K562 (cell line): ENCODE data around the gene SDF4. TPM values are rescaled to one million over a fixed set of nuclear protein-coding genes. Genes with fewer than 3 reads are reported as not detected.

Source experiments
- BCL6 ChIP-seq: fragments of 250-450 bp; sonication (Bioruptor Pico); IDR thresholded peaks from 2 replicates; pipeline ENCODE4 v1.4.0; 2020
- BCLAF1 ChIP-seq, 2 experiments: fragments of 450-650 bp in 1 of 2; IDR thresholded peaks; 2 replicates each; pipeline ENCODE4 v1.6.1; 2011 to 2017; ENCODE audit warnings: low read depth in 2 of 2, antibody characterized with exemption in 1 of 2, borderline replicate concordance in 1 of 2, low read length in 1 of 2, mild to moderate bottlenecking in 1 of 2, mixed read lengths in 1 of 2; ENCODE audit not compliant: control insufficient read depth in 1 of 2
- BRF2 ChIP-seq: IDR thresholded peaks from 3 replicates; pipeline ENCODE4 v1.6.1; 2011; ENCODE audit warnings: borderline replicate concordance, mild to moderate bottlenecking; ENCODE audit not compliant: insufficient read length, insufficient read depth
- CAMTA2 ChIP-seq: fragments of 250-450 bp; sonication (Bioruptor Pico); conservative IDR thresholded peaks from 2 replicates; pipeline ENCODE4 v1.5.1; 2022
- CHD2 ChIP-seq: IDR thresholded peaks from 2 replicates; pipeline ENCODE4 v1.6.1; 2011; ENCODE audit warnings: low read depth, low read length
- CXXC5 ChIP-seq: fragments of 250-450 bp; sonication (Bioruptor Pico); IDR thresholded peaks from 2 replicates; pipeline ENCODE4 v1.8.0; 2022; ENCODE audit warnings: inconsistent platforms, mild to moderate bottlenecking, moderate library complexity
- EP400 ChIP-seq: fragments of 450-650 bp; IDR thresholded peaks from 2 replicates; pipeline ENCODE4 v1.6.1; 2017; ENCODE audit warnings: antibody characterized with exemption, mild to moderate bottlenecking, moderate library complexity
- ERF ChIP-seq: fragments of 450-650 bp; formaldehyde crosslinking; IDR thresholded peaks from 2 replicates; pipeline ENCODE4 v1.4.0; 2020; ENCODE audit warnings: mild to moderate bottlenecking, mixed read lengths
- EWSR1 ChIP-seq: fragments of 450-650 bp; IDR thresholded peaks from 2 replicates; pipeline ENCODE4 v1.6.1; 2018; ENCODE audit warnings: borderline replicate concordance, mild to moderate bottlenecking, low read depth, moderate library complexity; ENCODE audit not compliant: partially characterized antibody
- MAFK ChIP-seq: IDR thresholded peaks from 2 replicates; pipeline ENCODE4 v1.6.1; 2011; ENCODE audit warnings: low read length, improper control_type of control experiment
- NCOA2 ChIP-seq, 2 experiments: fragments of 450-650 bp; IDR thresholded peaks; 2 replicates each; pipeline ENCODE4 v1.6.1; 2018; ENCODE audit warnings: mild to moderate bottlenecking in 2 of 2, moderate library complexity in 1 of 2; ENCODE audit not compliant: partially characterized antibody in 2 of 2
- RNF219 ChIP-seq: fragments of 250-450 bp; sonication (Bioruptor Pico); IDR thresholded peaks from 2 replicates; pipeline ENCODE4 v1.5.0; 2022; ENCODE audit warnings: mild to moderate bottlenecking
- SMARCA4 ChIP-seq: fragments of 450-650 bp; IDR thresholded peaks from 2 replicates; pipeline ENCODE4 v1.6.1; 2016
- SREBF1 ChIP-seq: fragments of 150-350 bp; IDR thresholded peaks from 2 replicates; pipeline ENCODE4 v1.6.1; 2014; ENCODE audit warnings: antibody characterized with exemption, low read depth, low read length, borderline replicate concordance
- SRF ChIP-seq, 2 experiments: fragments of 250-450, 450-650 bp in 1 of 2; sonication (Bioruptor Pico) in 1 of 2; sonication (generic) in 1 of 2; formaldehyde crosslinking; IDR thresholded peaks; 2 replicates each; pipeline versions ENCODE4 v1.5.0 to v1.5.1; 2020 to 2022; ENCODE audit warnings: mild to moderate bottlenecking in 1 of 2, missing genetic modification reagents in 1 of 2
- TCF7L2 ChIP-seq: fragments of 150-350 bp; IDR thresholded peaks from 2 replicates; pipeline ENCODE4 v1.6.1; 2016; ENCODE audit warnings: low read depth, mild to moderate bottlenecking, low read length, moderate library complexity
- YBX1 ChIP-seq: fragments of 450-650 bp; IDR thresholded peaks from 2 replicates; pipeline ENCODE4 v1.7.1; 2016; ENCODE audit warnings: mild to moderate bottlenecking
- ZNF395 ChIP-seq: fragments of 200-800 bp; sonication (Bioruptor generic); IDR thresholded peaks from 2 replicates; pipeline ENCODE4 v1.6.1; 2017; ENCODE audit warnings: missing genetic modification characterization, missing compliant biosample characterization
- ZNF57 ChIP-seq: fragments of 450-650 bp; formaldehyde crosslinking; IDR thresholded peaks from 2 replicates; pipeline ENCODE4 v1.4.0; 2020; ENCODE audit warnings: mild to moderate bottlenecking, moderate library complexity
- ZNF717 ChIP-seq: fragments of 250-450 bp; sonication (Bioruptor Pico); IDR thresholded peaks from 2 replicates; pipeline ENCODE4 v1.5.0; 2021
- polyA plus RNA-seq, 8 experiments: library from polyadenylated mRNA; depleted of rRNA in 4 of 8; stranded (reverse) in 5 of 8; unstranded in 3 of 8; fragments of >200 nt; fragmentation: Nextera tagmentation in 2 of 8; fragmentation: Illumina TruSeq in 1 of 8; extraction: Ambion mirVana in 2 of 8; extraction: Trizol in 1 of 8; gene quantifications; 2 replicates each; pipeline versions ENCODE4 v1.2.1 to v1.2.3, GENCODE V29; 2011 to 2014; ENCODE audit warnings: inconsistent platforms in 1 of 8, missing spikeins in 1 of 8
- total RNA-seq, 7 experiments: library from RNA; depleted of rRNA in 6 of 7; stranded (reverse); fragments of >200 nt in 6 of 7; fragmentation: Illumina TruSeq in 2 of 7; extraction: Trizol in 2 of 7; gene quantifications; 2 replicates each; pipeline versions ENCODE4 v1.2.1 to v1.2.3, GENCODE V29; 2011 to 2021; ENCODE audit warnings: low replicate concordance in 1 of 7

The SDF4 gene
- total and polyA plus RNA-seq, 9 of the 15 experiments (the other 6 are each of a cell fraction or from before 2014, with no cell fraction given) = 0.35 to 160 (median 65.2) TPM

GRCh38 chr1:1200876-1201810, 30.7 kb downstream of the SDF4 start (continued):
- no peak for TF ChIP-seq BRF2
- 0 out of 2 replicates have a peak, but pooled peaks have one; percentile 55 for TF ChIP-seq ERF (CRISPR knock-in tag)
- TF ChIP-seq BCL6 = no peak
- no peak for TF ChIP-seq EWSR1
- TF ChIP-seq RNF219 (CRISPR knock-in tag) = no peak
- TF ChIP-seq ZNF57 (CRISPR knock-in tag) = no peak
- no peak for TF ChIP-seq NCOA2 (IDR thresholded peaks at IDR 0.05; ENCODE audit: partially characterized antibody in 2 of 2)
- TF ChIP-seq SREBF1 = no peak
- peak; percentile 88 for TF ChIP-seq CXXC5
- no peak for TF ChIP-seq TCF7L2
- peak in 1 of 2 experiments; percentile 25; a peak in 1 of 4 replicates for TF ChIP-seq SRF (CRISPR knock-in tag; IDR thresholded peaks at IDR 0.05)
- TF ChIP-seq ZNF395 (CRISPR knock-in tag) = no peak; the same call in 1 of the 2 replicates
- TF ChIP-seq ZNF717 = no peak
- no peak for TF ChIP-seq CAMTA2 (CRISPR knock-in tag)
- TF ChIP-seq EP400 = no peak
- TF ChIP-seq YBX1 = no peak
- no peak for TF ChIP-seq SMARCA4
- no peak for TF ChIP-seq BCLAF1 (IDR thresholded peaks at IDR 0.05; ENCODE audit: borderline replicate concordance in 1 of 2, control insufficient read depth in 1 of 2, low read depth in 2 of 2, low read length in 1 of 2)
- TF ChIP-seq MAFK = no peak
- no peak for TF ChIP-seq CHD2
